ENCODE measurements around the gene ISCA2.

ISCA2 gene

DNA sequence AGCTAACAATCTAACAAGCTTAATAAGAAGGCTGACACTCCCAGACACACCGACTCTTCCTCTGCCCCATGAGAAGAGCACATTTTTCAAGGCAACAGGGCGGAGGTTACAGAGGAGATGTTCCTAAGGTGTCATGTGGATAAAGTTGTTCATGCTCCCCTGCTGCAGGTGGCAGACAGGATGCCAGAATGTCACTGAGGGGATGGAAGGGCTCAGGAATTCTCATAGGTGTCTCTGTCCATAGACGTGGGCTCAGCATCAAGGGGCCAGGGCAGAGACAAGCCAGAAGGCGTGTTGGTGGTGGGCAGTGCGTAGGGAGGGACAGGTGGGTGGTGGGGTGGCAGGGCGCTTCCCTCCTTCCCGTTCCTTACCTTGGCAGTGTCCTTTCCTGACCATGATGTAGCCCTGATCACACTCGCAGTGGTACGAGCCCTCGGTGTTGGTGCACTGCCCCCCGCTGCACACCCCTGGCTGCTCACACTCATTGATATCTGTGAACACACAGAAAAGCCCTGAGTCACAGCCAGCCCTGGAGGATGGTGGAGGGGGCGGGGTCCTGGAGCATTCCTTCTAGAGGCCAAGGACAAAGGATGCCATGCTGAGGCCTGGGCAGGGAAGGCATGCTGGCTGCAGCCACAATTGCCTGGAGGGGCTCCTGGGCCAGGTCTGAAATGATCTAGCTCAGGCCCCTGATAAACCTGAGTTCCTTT is 23.0 kb downstream of the ISCA2 start:
- in situ Hi-C loops (cut with HindIII; ENCODE audit: low sequenced_read_pairs) = no loop called here
- peak; percentile 50 for DNase-seq (ENCODE audit: low read depth, low spot score)
- TF ChIP-seq, protein P1, sequence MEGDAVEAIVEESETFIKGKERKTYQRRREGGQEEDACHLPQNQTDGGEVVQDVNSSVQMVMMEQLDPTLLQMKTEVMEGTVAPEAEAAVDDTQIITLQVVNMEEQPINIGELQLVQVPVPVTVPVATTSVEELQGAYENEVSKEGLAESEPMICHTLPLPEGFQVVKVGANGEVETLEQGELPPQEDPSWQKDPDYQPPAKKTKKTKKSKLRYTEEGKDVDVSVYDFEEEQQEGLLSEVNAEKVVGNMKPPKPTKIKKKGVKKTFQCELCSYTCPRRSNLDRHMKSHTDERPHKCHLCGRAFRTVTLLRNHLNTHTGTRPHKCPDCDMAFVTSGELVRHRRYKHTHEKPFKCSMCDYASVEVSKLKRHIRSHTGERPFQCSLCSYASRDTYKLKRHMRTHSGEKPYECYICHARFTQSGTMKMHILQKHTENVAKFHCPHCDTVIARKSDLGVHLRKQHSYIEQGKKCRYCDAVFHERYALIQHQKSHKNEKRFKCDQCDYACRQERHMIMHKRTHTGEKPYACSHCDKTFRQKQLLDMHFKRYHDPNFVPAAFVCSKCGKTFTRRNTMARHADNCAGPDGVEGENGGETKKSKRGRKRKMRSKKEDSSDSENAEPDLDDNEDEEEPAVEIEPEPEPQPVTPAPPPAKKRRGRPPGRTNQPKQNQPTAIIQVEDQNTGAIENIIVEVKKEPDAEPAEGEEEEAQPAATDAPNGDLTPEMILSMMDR (IDR thresholded peaks at IDR 0.05; ENCODE audit: low read depth, low read length) = no peak
- no peak overlapping the region for H3K4me3 ChIP-seq (ENCODE audit: low read depth, low read length)

DNA sequence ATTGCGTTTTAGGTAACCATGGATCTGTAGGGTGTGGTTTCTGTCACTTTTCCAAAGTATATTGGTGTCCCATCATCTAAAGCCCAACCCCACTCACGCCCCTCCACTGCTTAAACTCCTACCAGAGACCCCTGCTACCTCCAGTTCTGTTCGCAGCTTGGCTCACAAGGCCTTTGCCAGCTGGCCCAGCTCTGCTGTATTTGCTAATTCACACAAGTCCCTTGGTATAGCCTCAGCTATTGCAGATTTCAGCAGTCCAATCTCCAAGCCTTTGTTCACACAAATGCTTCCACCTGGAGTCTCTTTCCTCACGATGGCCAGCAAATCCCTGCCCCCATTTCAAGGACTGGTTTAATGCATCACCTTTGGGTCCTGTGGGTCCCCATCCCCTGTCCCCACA is 24.2 kb downstream of the ISCA2 start:
- DNase-seq (ENCODE audit: low read depth, low spot score) = no peak
- H3K4me3 ChIP-seq (ENCODE audit: low read depth, low read length) = no peak overlapping the region
- TF ChIP-seq, protein P1 (IDR thresholded peaks at IDR 0.05; ENCODE audit: low read depth, low read length) = no peak
- in situ Hi-C loops (cut with HindIII; ENCODE audit: low sequenced_read_pairs) = no loop called here

DNA sequence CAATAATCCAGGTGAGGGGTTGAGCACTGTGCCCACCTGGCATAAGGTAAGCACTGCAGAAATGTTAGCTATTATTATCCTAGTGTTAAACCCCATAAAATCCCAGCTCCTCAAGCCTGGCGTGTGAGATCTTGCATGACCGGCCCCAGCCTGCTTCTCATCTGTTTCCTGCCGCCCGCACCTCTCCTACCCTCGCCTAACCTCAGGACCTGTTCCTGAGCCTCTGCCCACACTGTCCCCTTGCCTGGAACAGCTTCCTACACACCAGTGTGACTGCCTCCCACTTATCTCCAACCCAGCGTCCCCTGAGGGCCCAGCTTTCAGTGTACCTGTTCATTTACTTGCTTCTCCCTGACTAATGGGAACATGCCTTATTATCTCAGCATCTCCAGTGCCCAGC is 24.7 kb downstream of the ISCA2 start:
- in situ Hi-C loops (cut with HindIII; ENCODE audit: low sequenced_read_pairs) = no loop called here
- H3K4me3 ChIP-seq (ENCODE audit: low read depth, low read length) = no peak overlapping the region
- no peak for DNase-seq (ENCODE audit: low read depth, low spot score)
- TF ChIP-seq, protein P1 (IDR thresholded peaks at IDR 0.05; ENCODE audit: low read depth, low read length) = no peak

DNA sequence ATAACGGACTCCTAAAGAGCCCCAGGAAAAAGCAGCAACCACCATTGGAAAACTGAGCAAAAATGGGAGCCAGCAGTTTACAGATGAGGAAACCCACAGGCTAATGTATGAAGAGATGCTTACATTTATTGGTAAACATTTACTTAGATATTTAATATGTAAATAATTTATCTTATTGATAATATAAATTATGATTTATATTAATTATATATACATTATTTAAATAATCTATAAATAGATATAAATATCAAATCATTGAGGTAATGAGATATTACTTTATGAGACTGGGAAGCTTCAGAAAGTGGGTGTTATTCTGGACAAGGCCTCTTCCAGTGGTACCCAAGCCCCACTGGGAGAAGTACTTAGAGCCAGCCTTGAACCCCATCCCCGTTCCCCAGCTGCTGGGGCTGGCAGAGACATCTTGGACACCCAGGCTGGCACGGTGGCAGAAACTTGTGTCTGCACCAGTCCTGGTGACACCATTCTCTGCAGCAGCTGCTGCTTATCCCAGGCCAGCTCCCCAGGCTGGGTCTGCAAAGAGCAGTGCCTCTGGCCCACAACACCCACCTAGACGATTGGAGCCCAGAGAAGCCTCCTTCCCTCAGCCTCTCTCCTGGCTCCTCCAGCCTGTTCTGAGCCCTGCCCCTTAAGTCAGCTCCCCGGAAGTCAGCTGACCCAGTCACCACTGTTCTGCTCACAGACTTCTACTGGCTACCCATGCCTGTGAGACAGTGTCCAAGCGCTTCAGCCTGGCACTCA is 25.9 kb downstream of the ISCA2 start:
- no peak for DNase-seq (ENCODE audit: low read depth, low spot score)
- in situ Hi-C loops (cut with HindIII; ENCODE audit: low sequenced_read_pairs) = no loop called here
- TF ChIP-seq, protein P1 (IDR thresholded peaks at IDR 0.05; ENCODE audit: low read depth, low read length) = no peak
- no peak overlapping the region for H3K4me3 ChIP-seq (ENCODE audit: low read depth, low read length)

DNA sequence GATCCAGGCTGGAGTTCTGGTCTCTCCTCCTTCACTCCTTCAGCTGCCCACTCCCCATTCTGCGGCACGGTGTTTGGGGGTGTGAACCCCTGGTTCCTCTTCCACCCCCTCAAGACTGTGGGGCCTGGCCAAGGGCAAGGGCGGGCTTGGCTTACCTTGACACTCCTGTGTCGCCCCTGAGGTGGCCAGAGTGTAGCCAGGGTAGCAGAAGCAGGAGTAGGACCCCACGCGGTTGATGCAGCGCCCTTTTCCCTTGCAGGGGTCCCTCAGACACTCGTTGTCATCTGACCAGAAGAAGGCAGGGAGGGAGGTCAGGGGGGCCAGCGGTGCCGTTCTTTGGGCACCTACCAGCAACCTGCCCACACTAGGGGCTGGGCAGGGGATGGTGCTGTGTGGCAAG is 28.2 kb downstream of the ISCA2 start:
- in situ Hi-C loops (cut with HindIII; ENCODE audit: low sequenced_read_pairs) = no loop called here
- TF ChIP-seq, protein P1 (IDR thresholded peaks at IDR 0.05; ENCODE audit: low read depth, low read length) = no peak
- DNase-seq (ENCODE audit: low read depth, low spot score) = no peak
- no peak overlapping the region for H3K4me3 ChIP-seq (ENCODE audit: low read depth, low read length)

DNA sequence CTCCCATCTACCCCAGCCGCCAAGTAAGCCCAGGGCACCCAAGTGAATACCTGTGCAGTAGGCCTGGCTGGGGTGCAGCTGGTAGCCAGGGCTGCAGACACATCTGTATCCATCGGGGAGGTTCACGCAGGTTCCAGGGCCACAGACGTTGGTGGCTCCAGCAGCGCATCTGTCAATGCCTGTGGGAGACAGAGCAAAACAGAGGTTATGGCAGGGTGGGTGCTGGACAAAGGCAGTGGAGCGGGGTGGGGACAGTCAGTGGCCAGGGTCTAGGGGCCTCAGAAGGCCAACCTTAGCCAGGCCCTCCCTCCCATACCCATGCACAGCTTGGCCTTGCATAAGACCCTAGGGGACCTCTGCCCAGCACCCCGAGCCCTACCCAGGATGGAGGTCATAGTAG is 29.2 kb downstream of the ISCA2 start:
- TF ChIP-seq, protein P1 (IDR thresholded peaks at IDR 0.05; ENCODE audit: low read depth, low read length) = no peak
- in situ Hi-C loops (cut with HindIII; ENCODE audit: low sequenced_read_pairs) = no loop called here
- DNase-seq (ENCODE audit: low read depth, low spot score) = no peak
- H3K4me3 ChIP-seq (ENCODE audit: low read depth, low read length) = no peak overlapping the region
